Tibial nerve (tissue), 3 donors: ENCODE measurements around the gene C9orf78.

Source experiments
- CTCF ChIP-seq, 5 experiments: fragments of 200-600 bp in 3 of 5; fragments of 450-650 bp in 2 of 5; sonication (generic) in 3 of 5; IDR thresholded peaks; one replicate each; pipeline ENCODE4 v1.5.1; 2016 to 2019; ENCODE audit warnings: antibody characterized with exemption in 5 of 5, mild to moderate bottlenecking in 3 of 5, moderate library complexity in 2 of 5
- POLR2A ChIP-seq, 2 donors: fragments of 450-650 bp; IDR thresholded peaks; one replicate each; pipeline ENCODE4 v1.6.1; 2017; ENCODE audit warnings: antibody characterized with exemption in 2 of 2, mild to moderate bottlenecking in 2 of 2, moderate library complexity in 2 of 2

DNA sequence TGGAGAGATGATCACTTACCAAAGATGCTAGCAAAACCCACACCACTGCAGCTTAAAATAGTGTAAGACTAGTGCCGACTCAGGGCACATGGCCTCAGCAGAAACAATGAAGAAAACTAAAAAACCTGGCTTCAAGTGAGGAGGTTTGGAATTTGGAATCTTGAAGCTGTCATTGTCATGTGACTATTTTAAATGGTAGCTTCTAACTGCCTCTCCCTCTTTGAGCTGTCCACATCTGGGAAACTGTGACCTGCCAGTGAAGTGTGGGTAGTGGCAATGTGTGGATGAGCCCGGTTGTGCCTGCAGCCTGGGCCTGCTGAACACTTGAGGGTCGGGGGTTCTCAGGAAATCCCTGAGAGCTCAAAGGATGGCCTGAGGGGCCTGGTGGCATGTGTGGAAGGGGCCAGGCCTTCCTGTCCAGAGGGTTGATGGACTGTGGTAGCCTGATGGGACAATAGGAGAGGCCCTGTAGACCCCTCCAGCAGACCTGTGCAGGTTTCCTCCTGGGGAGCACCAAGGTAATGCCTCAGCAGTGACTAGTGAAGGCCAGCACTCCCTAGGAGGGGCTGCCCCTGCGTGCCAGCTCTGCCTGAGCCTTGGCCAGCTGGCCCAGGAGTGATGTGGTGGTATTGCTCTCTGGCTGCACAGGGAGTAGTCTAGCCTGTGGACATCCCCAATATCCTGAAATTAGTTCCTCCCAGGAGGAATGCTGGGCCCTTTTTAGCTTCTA, 13.8 kb upstream of the C9orf78 start:
- TF ChIP-seq CTCF (IDR thresholded peaks at IDR 0.05) (no peak), POLR2A (IDR thresholded peaks at IDR 0.05) (no peak)
